Measurements from ENCODE around the gene CMTM6.
"Not testable (repeated sequence)": the region's sequence is repeated elsewhere in the genome, so short reads cannot be mapped to it uniquely, and the experiment has no call there.

Gene CMTM6

GRCh38 chr3:32448686-32449474 is 53.8 kb downstream of the CMTM6 start:
- no peak overlapping the region for H3K4me3 ChIP-seq (ENCODE audit: low read depth, low read length)
- no peak for TF ChIP-seq CTCF (IDR thresholded peaks at IDR 0.05; ENCODE audit: low read depth, low read length)

GRCh38 chr3:32447865-32448400 is 54.7 kb downstream of the CMTM6 start:
- TF ChIP-seq CTCF (IDR thresholded peaks at IDR 0.05; ENCODE audit: low read depth, low read length) = no peak
- H3K4me3 ChIP-seq (ENCODE audit: low read depth, low read length) = no peak overlapping the region

GRCh38 chr3:32443478-32443877 is 59.2 kb downstream of the CMTM6 start:
- H3K4me3 ChIP-seq (ENCODE audit: low read depth, low read length) = no peak overlapping the region
- no peak for TF ChIP-seq CTCF (IDR thresholded peaks at IDR 0.05; ENCODE audit: low read depth, low read length)

GRCh38 chr3:32442766-32443165 is 59.9 kb downstream of the CMTM6 start:
- H3K4me3 ChIP-seq (ENCODE audit: low read depth, low read length) = no peak overlapping the region
- no peak for TF ChIP-seq CTCF (IDR thresholded peaks at IDR 0.05; ENCODE audit: low read depth, low read length)

- H3K4me3 ChIP-seq (ENCODE audit: low read depth, low read length) = no peak overlapping the region
- TF ChIP-seq CTCF (IDR thresholded peaks at IDR 0.05; ENCODE audit: low read depth, low read length) = no peak
These were observed 61.9 kb downstream of the CMTM6 start for GRCh38 chr3:32440611-32441350.

- not testable (repeated sequence) for H3K4me3 ChIP-seq (ENCODE audit: low read depth, low read length)
These were observed 63.2 kb downstream of the CMTM6 start for GRCh38 chr3:32439421-32439820.

GRCh38 chr3:32438596-32439344 is 63.9 kb downstream of the CMTM6 start:
- TF ChIP-seq CTCF (IDR thresholded peaks at IDR 0.05; ENCODE audit: low read depth, low read length) = no peak
- H3K4me3 ChIP-seq (ENCODE audit: low read depth, low read length) = no peak overlapping the region

All from WI38 (cell line).